ENCODE results near the gene PPP2R3B.

DNA sequence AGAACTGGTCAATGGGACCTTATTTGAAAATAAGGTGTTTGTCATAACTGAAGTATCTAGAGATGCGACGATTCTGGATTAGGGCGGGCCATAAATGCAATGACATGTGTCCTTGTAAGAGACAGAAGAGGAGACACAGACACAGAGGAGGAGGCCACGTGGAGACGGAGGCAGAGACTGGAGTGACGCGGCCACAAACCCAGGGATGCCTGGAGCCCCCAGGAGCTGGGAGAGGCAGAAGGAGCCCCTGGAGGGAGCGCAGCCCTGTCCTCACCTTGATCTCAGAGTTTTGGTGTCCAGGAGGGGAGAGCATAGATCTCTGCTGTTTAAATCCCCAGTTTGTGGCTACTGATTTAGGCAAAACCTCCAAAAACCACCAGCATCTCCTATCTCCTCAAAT, 73.2 kb downstream of the PPP2R3B start:
- TF ChIP-seq ZNF302 (tag by site-specific recombination; IDR thresholded peaks at IDR 0.05; ENCODE audit: low read depth) (no peak), ZNF530 (tag by site-specific recombination; IDR thresholded peaks at IDR 0.05; ENCODE audit: low read depth) (no peak)
